H1 (cell line): ENCODE data around the gene METAP1D. TPM values are rescaled to one million over a fixed set of nuclear protein-coding genes. Genes with fewer than 3 reads are reported as not detected.

Experiments used
- BCL11A ChIP-seq, 2 experiments: IDR thresholded peaks; one replicate each; pipeline ENCODE4 v1.6.1; 2011; ENCODE audit warnings: low read depth in 2 of 2, low read length in 2 of 2, mild to moderate bottlenecking in 2 of 2
- CEBPB ChIP-seq: IDR thresholded peaks from 2 replicates; pipeline ENCODE4 v1.6.1; 2012; ENCODE audit warnings: low read depth, low read length
- JUN ChIP-seq: IDR thresholded peaks from 2 replicates; pipeline ENCODE4 v1.6.1; 2011; ENCODE audit warnings: low read depth, mild to moderate bottlenecking, improper control_type of control experiment, low read length
- PHF8 ChIP-seq: fragments of 200-600 bp; sonication (generic); conservative IDR thresholded peaks from 2 replicates; pipeline ENCODE4 v1.7.1; 2012; ENCODE audit warnings: low read depth, mild to moderate bottlenecking, inconsistent platforms, low read length, moderate library complexity
- TBP ChIP-seq: IDR thresholded peaks from 2 replicates; pipeline ENCODE4 v1.6.1; 2011; ENCODE audit warnings: low read depth, low read length, improper control_type of control experiment
- polyA plus RNA-seq, 7 experiments: library from polyadenylated mRNA; depleted of rRNA in 3 of 7; stranded (reverse) in 5 of 7; unstranded in 2 of 7; fragments of >200 nt in 5 of 7; fragments of 200-250 nt in 2 of 7; gene quantifications; 1 replicate in 5 of 7; 2 replicates in 1 of 7; 4 replicates in 1 of 7; pipeline versions ENCODE4 v1.2.1 to v1.2.3, GENCODE V29; 2011 to 2013; ENCODE audit warnings: missing spikeins in 2 of 7, mixed read lengths in 2 of 7
- total RNA-seq: library from RNA; stranded (reverse); fragmentation: NEBNext Ultra II Directional; extraction: Animal tissue kit (Norgen Biotek cat#: 25700); gene quantifications from 2 replicates; pipeline ENCODE4 v1.2.1, GENCODE V29; 2021

The METAP1D gene
- total and polyA plus RNA-seq, 2 of the 8 experiments (the other 6 are each of a cell fraction or from before 2014, with no cell fraction given): 3.9 to 6.2 TPM

DNA sequence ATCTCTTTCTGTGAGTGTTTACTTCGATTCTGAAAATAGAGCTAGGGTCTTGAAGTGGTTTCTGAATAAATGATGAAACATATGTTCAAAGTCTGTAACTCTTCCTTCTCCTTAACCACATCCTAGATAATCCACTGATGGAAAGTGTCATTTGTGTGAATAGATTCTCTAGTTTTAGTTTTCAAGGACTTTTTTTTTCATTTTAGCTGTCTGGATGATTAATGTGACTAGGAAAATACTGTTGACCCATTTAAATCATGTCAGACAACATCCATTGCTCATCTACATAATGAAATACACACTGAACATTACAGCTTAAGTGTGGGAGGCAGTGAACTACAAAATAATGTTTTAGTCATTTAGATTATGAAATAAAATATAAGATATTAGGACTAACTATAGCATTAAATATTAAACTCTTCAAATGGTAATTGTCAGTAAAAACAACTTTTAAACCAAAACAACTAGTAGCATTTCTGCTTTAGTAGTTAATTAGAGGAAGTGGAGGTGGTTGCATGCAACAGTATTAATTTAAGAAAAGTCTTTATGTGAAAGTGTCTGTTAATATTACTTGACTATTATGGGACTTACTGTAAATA is 46.4 kb downstream of the METAP1D start (continued):
- no peak for TF ChIP-seq JUN
- TF ChIP-seq TBP: no peak
- no peak for TF ChIP-seq BCL11A (IDR thresholded peaks at IDR 0.05; ENCODE audit: low read depth in 2 of 2, low read length in 2 of 2)
- no peak for TF ChIP-seq CEBPB
- no peak for TF ChIP-seq PHF8
